ENCODE measurements around the gene NUBP2.

The NUBP2 gene

DNA sequence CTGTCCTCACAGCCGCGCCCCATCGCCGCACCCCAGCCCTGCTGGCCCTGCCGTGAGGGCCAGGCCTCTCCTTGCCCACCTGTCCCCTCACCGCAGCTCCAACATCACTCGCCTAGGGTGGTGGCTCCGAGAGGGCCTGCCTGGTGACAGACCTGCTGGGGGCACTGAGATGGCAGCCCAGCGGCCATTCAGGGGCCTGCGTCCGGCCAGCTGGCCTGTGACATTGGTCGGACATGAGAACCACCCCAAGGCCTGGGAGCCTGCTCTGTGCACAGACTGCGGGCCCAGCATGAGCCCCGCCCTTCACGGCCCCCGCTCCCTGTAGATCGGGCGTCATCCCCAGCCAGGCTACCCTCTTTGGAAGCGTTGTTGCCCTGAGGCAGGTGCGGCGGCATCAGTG, 23.2 kb upstream of the NUBP2 start:
- DNase-seq, result no peak

- no peak for DNase-seq
Measured at GRCh38 chr16:1760911-1761310, 21.8 kb upstream of the NUBP2 start.

DNA sequence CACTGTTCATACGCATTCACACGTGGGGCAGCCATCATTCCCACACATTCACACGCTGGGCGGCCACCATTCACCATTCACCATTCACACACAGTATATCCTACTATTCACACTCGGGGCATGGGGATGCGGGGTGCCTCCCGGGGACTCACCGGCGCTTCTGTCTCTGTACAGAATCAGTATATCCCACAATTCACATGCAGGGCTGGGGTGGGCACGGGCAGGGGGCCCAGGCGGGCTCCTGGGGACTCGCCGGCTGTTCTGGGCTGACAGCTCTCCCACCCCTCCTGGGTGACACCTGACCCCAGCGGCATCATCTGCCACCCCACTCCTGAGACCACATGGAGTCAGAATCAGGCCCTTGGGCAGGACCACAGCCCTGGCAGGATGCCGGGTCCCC, 21.0 kb upstream of the NUBP2 start:
- DNase-seq, result no peak

DNA sequence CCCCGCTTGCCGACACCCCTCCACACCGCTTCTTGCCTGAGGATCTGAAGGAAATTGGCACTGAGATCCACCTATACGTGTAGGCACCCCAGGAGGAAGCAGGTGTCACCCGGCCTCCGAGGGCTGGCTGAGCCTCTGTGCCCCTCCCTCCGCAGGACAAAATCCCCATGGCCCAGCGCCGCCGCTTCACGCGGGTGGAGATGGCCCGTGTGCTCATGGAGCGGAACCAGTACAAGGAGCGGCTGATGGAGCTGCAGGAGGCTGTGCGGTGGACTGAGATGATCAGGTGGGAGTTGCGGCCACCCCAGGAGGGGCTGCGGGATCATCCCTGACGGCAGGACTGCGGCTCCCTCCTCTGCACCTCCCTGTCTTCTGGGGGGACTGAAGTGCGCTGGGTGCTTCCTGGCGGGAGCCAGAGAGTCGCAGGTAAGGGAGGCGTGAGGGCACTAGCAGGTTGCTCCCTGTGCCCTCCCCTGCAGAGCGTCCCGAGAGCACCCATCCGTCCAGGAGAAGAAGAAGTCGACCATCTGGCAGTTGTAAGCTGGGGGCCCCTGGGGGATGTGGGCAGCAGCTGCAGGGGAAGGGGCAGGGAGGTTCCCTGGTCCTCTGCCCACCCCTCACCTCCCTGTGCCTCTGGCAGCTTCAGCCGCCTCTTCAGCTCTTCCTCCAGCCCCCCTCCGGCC, 20.4 kb upstream of the NUBP2 start:
- DNase-seq, result no peak

- no peak for DNase-seq
Measured at GRCh38 chr16:1762879-1763520, 19.8 kb upstream of the NUBP2 start.

GRCh38 chr16:1763521-1764511, 18.9 kb upstream of the NUBP2 start:
- no peak for DNase-seq

- DNase-seq, result no peak
Measured at GRCh38 chr16:1764971-1765370, 17.8 kb upstream of the NUBP2 start.

DNA sequence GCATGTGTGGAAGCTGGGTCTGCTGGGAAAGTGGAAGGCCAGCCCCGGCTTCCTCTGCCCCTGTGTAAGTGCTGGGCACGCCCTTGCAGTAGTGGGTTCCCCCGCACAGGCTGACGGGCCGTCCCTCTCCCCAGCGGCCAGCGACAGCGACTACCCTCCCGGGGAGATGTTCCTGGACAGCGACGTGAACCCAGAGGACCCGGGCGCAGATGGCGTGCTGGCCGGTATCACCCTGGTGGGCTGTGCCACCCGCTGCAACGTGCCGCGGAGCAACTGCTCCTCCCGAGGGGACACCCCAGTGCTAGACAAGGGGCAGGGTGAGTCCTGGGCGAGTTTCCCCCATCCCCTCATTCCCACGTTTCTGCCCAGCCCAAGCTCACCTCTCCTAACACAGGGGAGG, 16.9 kb upstream of the NUBP2 start:
- no peak for DNase-seq

GRCh38 chr16:1766231-1766630, 16.5 kb upstream of the NUBP2 start:
- no peak for DNase-seq

GRCh38 chr16:1766701-1767100, 16.1 kb upstream of the NUBP2 start:
- no peak for DNase-seq

GRCh38 chr16:1767116-1767994, 15.4 kb upstream of the NUBP2 start:
- DNase-seq, result no peak

DNA sequence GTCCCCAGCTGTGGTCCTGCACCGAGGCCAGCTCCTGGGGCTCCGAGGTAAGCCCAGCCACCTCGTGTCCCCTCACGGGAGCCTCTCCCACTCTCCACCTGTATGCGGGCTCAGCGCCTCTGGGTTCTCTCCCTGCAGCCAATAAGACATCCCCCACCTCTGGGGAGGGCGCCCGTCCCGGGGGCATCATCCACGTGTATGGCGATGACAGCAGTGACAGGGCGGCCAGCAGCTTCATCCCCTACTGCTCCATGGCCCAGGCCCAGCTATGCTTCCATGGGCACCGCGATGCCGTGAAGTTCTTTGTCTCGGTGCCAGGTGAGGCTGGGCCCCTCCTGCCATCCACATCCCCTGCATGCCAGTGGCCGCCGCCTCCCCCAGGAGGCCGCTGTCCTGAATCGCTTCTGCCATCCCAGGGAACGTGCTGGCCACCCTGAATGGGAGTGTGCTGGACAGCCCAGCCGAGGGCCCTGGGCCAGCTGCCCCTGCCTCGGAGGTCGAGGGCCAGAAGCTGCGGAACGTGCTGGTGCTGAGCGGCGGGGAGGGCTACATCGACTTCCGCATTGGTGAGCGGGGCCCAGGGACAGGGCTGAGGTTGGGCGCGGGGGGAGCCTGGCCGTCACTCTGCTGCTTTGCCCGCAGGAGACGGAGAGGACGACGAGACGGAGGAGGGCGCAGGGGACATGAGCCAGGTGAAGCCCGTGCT, 14.5 kb upstream of the NUBP2 start:
- DNase-seq, result no peak

- DNase-seq, result no peak
Measured at GRCh38 chr16:1768767-1769401, 13.9 kb upstream of the NUBP2 start.

DNA sequence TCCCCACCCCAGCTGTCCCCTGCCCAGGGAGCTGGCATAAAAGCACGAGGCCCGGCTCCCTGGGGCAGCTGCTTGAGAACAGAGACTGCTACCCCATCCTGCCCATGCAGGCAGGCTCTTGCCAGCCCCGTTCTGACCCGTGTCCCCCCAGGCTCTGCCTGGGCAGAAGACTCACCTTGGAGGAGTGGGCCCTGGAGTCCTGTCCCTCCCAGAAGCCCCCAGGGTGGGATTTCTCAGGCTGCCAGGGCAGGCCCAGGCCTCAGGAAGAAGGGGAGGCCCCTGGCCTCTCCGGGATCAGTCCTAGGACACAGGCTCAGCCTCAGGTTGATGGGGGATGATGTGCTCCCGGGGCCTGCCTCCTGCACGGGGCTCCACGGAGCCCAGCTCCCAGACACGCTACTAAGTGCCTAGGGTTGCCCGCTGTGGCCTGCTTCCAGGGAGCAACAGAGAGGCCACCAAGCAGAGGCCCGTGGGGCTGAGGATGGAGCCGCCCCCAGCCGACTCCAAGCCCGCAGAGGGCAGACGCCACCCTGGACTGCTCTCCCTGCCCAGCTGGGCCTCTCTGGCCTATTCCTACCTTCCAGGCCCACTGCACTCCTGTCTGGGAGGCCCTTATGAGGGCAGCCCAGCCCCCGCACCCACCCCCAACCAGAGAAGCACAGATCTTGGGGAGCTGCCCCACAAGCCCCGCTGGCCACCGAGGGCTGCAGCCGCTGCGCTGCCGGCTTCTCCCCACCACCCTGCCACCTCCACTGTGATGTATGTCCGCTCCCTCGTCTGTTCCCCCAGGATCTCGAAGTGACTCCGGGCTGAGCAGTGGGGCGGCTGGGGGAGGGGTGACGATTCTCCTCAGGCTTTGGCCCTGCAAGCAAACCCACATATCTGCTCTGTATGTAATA, 13.1 kb upstream of the NUBP2 start:
- no peak for DNase-seq

- peak; percentile 78 for DNase-seq
Measured at GRCh38 chr16:1770328-1771187, 12.2 kb upstream of the NUBP2 start.

DNA sequence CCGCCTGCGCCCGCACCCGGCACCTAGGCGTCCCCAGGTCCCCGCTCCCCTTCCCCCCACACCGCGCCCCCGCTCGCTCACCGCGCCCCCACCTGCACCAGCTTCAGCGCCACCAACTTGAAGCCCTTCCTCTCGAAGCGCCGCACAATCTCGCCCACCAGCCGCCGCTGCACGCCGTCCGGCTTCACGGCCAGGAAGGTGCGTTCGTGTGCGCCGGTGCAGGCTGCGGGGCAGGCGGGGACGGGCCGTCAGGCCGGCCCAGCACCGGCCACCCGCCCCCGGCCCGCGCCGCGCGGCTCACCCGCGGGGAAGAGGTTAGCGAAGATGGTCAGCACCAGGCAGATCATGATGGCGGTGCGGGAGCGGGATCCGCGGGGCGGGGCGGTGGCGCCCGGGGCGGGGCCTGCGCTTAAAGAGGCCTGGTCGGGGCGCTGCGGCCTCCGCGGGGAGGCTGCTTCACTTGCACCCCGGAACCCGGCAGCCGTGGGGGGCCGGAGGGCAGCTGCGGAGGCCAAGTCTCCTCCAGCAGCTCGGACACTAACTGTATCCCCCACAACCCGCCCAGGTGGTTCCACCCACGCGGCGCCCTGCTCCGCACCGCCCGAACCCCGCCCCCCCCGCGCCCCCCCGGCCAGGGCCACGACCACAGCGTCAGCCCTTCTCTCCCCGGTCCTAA, 11.4 kb upstream of the NUBP2 start, which contains the start of gene NME3:
TSS of gene NME3 (minus strand) at position 356 of the 676 bp plus-strand sequence. CDS start at position 347, 9 bp downstream.
- DNase-seq, result peak; percentile 91

GRCh38 chr16:1771864-1772361, 10.8 kb upstream of the NUBP2 start:
- DNase-seq, result no peak

GRCh38 chr16:1772362-1772907, 10.3 kb upstream of the NUBP2 start, which contains the start of gene EME2:
Gene EME2, plus strand, starts transcription at chr16:1772810. Its CDS starts 418 bp downstream, at chr16:1773228.
- DNase-seq, result peak; percentile 82

Data from activated CD8-positive, alpha-beta memory T cell treated with anti-CD3 and anti-CD28 coated beads, Interleukin-2, amount 50 U/mL, for 48 hours (primary cell).